GM19351 (cell line): ENCODE results near the gene KIF16B.
"Not testable (repeated sequence)": the region's sequence is repeated elsewhere in the genome, so short reads cannot be mapped to it uniquely, and the experiment has no call there.

Experiments
- ATAC-seq: cut with Tn5 transposase; IDR thresholded peaks from one replicate; pipeline ENCODE4 v1.9.1; 2021; ENCODE audit warnings: mild to moderate bottlenecking, moderate library complexity; ENCODE audit not compliant: unreplicated experiment

Gene KIF16B

GRCh38 chr20:16226961-16227360, 346.3 kb downstream of the KIF16B start:
- not testable (repeated sequence) for ATAC-seq

- no peak for ATAC-seq
These were observed 348.4 kb downstream of the KIF16B start for GRCh38 chr20:16224836-16225235.

- no peak for ATAC-seq
These were observed 350.3 kb downstream of the KIF16B start for GRCh38 chr20:16222859-16223411.
